Neural progenitor cell (in vitro differentiated cells): Measurements from ENCODE around the gene CFAP70. TPM values are rescaled to one million over a fixed set of nuclear protein-coding genes. Genes with fewer than 3 reads are reported as not detected.

ENCODE experiments used
- DNase-seq: peaks from one replicate; pipeline ENCODE4 v3.0.0-alpha.2; 2016; ENCODE audit warnings: low spot score
- H2AFZ ChIP-seq: fragments of 200-600 bp; sonication (generic); replicated peaks from 2 replicates; pipeline ENCODE4 v1.6.1; 2016; ENCODE audit warnings: antibody characterized with exemption
- H3F3A ChIP-seq: fragments of 200-600 bp; sonication (generic); 2 replicates; pipeline ENCODE4 v1.6.1; 2016; ENCODE audit warnings: antibody characterized with exemption, low read depth
- H3K27ac ChIP-seq: fragments of 200-600 bp; sonication (generic); 2 replicates; pipeline ENCODE4 v1.5.1; 2016; ENCODE audit warnings: mild to moderate bottlenecking
- H3K27me3 ChIP-seq: fragments of 200-600 bp; sonication (generic); 2 replicates; pipeline ENCODE4 v1.6.1; 2016; ENCODE audit warnings: mild to moderate bottlenecking, moderate library complexity
- H3K36me3 ChIP-seq: fragments of 200-600 bp; sonication (generic); 2 replicates; pipeline ENCODE4 v1.5.1; 2016
- H3K4me1 ChIP-seq: fragments of 200-600 bp; sonication (generic); 2 replicates; pipeline ENCODE4 v1.6.1; 2016; ENCODE audit warnings: mixed run types
- H3K4me2 ChIP-seq: fragments of 200-600 bp; sonication (generic); 2 replicates; pipeline ENCODE4 v1.6.1; 2016
- H3K4me3 ChIP-seq: fragments of 200-600 bp; sonication (generic); 2 replicates; pipeline ENCODE4 v1.5.1; 2016
- H3K79me2 ChIP-seq: fragments of 200-600 bp; sonication (generic); 2 replicates; pipeline ENCODE4 v1.6.1; 2016; ENCODE audit warnings: low read depth
- H3K9ac ChIP-seq: fragments of 200-600 bp; sonication (generic); 2 replicates; pipeline ENCODE4 v1.6.1; 2016
- H3K9me3 ChIP-seq: fragments of 200-600 bp; sonication (generic); 2 replicates; pipeline ENCODE4 v1.5.1; 2016; ENCODE audit warnings: low read depth
- H4K20me1 ChIP-seq: fragments of 200-600 bp; sonication (generic); 2 replicates; pipeline ENCODE4 v1.6.1; 2016; ENCODE audit warnings: low read depth
- H3K27ac Mint-ChIP-seq: 3 replicates; pipeline ENCODE4 v1.8.0; 2021; ENCODE audit warnings: mixed read lengths
- H3K27me3 Mint-ChIP-seq: 2 replicates; pipeline ENCODE4 v1.8.0; 2022; ENCODE audit warnings: low read depth, mild to moderate bottlenecking, inconsistent platforms, moderate library complexity, mixed read lengths; ENCODE audit not compliant: insufficient read depth
- H3K36me3 Mint-ChIP-seq: 3 replicates; pipeline ENCODE4 v1.8.0; 2021; ENCODE audit warnings: mixed read lengths
- H3K4me1 Mint-ChIP-seq: 3 replicates; pipeline ENCODE4 v1.8.0; 2021; ENCODE audit warnings: mixed read lengths
- H3K4me3 Mint-ChIP-seq: 3 replicates; pipeline ENCODE4 v1.8.0; 2021; ENCODE audit warnings: mild to moderate bottlenecking, moderate library complexity, mixed read lengths
- H3K9me3 Mint-ChIP-seq: 3 replicates; pipeline ENCODE4 v1.8.0; 2020; ENCODE audit warnings: mixed read lengths
- CTCF ChIP-seq: fragments of 200-600 bp; sonication (generic); IDR thresholded peaks from 2 replicates; pipeline ENCODE4 v1.5.1; 2017; ENCODE audit warnings: antibody characterized with exemption, mild to moderate bottlenecking
- EZH2 ChIP-seq: fragments of 200-600 bp; sonication (generic); IDR thresholded peaks from 2 replicates; pipeline ENCODE4 v1.6.1; 2017; ENCODE audit warnings: antibody characterized with exemption, mild to moderate bottlenecking, moderate library complexity
- EZH2phosphoT487 ChIP-seq: fragments of 200-600 bp; sonication (generic); IDR thresholded peaks from 2 replicates; pipeline ENCODE4 v1.6.1; 2017; ENCODE audit warnings: antibody characterized with exemption
- total RNA-seq: library from RNA; depleted of rRNA; stranded (reverse); fragments of >200 nt; gene quantifications from 2 replicates; pipeline ENCODE4 v1.2.3, GENCODE V29; 2015; ENCODE audit warnings: low replicate concordance

Gene CFAP70
- total RNA-seq, 1 donor from 2014 or later: 1.7 TPM

- Histone ChIP-seq H3K4me1 (no peaks in the 10 kb centered on the region), H3F3A (peaks cover 4% of the 10 kb centered on the region), H3K4me2 (no peak overlapping the region), H3K36me3 (no peaks in the 10 kb centered on the region), H3K4me3 (no peak overlapping the region), H3K27ac (no peak overlapping the region), H3K9ac (no peak overlapping the region), H2AFZ (no peak overlapping the region), H3K27me3 (no peaks in the 10 kb centered on the region), H3K9me3 (no peaks in the 10 kb centered on the region), H3K79me2 (no peaks in the 10 kb centered on the region), H4K20me1 (no peaks in the 10 kb centered on the region)
- H3K9me3 Mint-ChIP-seq: no peaks in the 10 kb centered on the region
- no peak for DNase-seq
- H3K27me3 Mint-ChIP-seq: no peaks in the 10 kb centered on the region
- TF ChIP-seq EZH2phosphoT487: no peak
- no peak overlapping the region for H3K4me3 Mint-ChIP-seq
- no peaks in the 10 kb centered on the region for H3K4me1 Mint-ChIP-seq
- no peak overlapping the region for H3K27ac Mint-ChIP-seq
- H3K36me3 Mint-ChIP-seq: peaks cover 17% of the 10 kb centered on the region
Observed at GRCh38 chr10:73376679-73377078, 18.0 kb upstream of the CFAP70 start.

GRCh38 chr10:73368238-73368637 lies 9.6 kb upstream of the CFAP70 start:
- Histone ChIP-seq H3K9me3 (no peaks in the 10 kb centered on the region), H3K36me3 (no peaks in the 10 kb centered on the region), H3K4me1 (no peaks in the 10 kb centered on the region), H3K27me3 (no peaks in the 10 kb centered on the region), H3K27ac (no peak overlapping the region), H2AFZ (no peak overlapping the region), H3K9ac (no peak overlapping the region), H4K20me1 (no peaks in the 10 kb centered on the region), H3F3A (no peaks in the 10 kb centered on the region), H3K79me2 (no peaks in the 10 kb centered on the region), H3K4me2 (no peak overlapping the region), H3K4me3 (no peak overlapping the region)
- Mint-ChIP-seq H3K4me3 (no peak overlapping the region), H3K9me3 (no peaks in the 10 kb centered on the region), H3K4me1 (peaks cover 4% of the 10 kb centered on the region), H3K36me3 (peaks cover 20% of the 10 kb centered on the region), H3K27ac (no peak overlapping the region), H3K27me3 (peaks cover 2% of the 10 kb centered on the region)
- no peak for TF ChIP-seq EZH2
- no peak for TF ChIP-seq EZH2phosphoT487
- no peak for TF ChIP-seq CTCF
- DNase-seq: no peak

GRCh38 chr10:73366381-73367298 lies 8.0 kb upstream of the CFAP70 start:
- H3K36me3 ChIP-seq: no peaks in the 10 kb centered on the region
- H3K4me1 ChIP-seq: no peaks in the 10 kb centered on the region
- no peaks in the 10 kb centered on the region for H4K20me1 ChIP-seq
- no peak overlapping the region for H3K4me3 ChIP-seq
- no peak overlapping the region for H3K27ac ChIP-seq
- H3K4me3 Mint-ChIP-seq: no peak overlapping the region
- no peaks in the 10 kb centered on the region for H3K27me3 ChIP-seq
- no peak overlapping the region for H3K27ac Mint-ChIP-seq
- no peaks in the 10 kb centered on the region for H3K79me2 ChIP-seq
- TF ChIP-seq EZH2phosphoT487 (no peak), EZH2 (no peak), CTCF (no peak)
- no peak overlapping the region for H2AFZ ChIP-seq
- H3K9me3 ChIP-seq: no peaks in the 10 kb centered on the region
- peaks cover 18% of the 10 kb centered on the region for H3K36me3 Mint-ChIP-seq
- no peak overlapping the region for H3K4me2 ChIP-seq
- no peaks in the 10 kb centered on the region for H3F3A ChIP-seq
- H3K27me3 Mint-ChIP-seq: peaks cover 2% of the 10 kb centered on the region
- H3K4me1 Mint-ChIP-seq: peaks cover 4% of the 10 kb centered on the region
- H3K9ac ChIP-seq: no peak overlapping the region
- no peaks in the 10 kb centered on the region for H3K9me3 Mint-ChIP-seq
- DNase-seq: no peak

- no peaks in the 10 kb centered on the region for H3K9me3 ChIP-seq
- no peak overlapping the region for H3K4me3 ChIP-seq
- H3K9ac ChIP-seq: no peak overlapping the region
- H3K4me2 ChIP-seq: no peak overlapping the region
- H3K27me3 Mint-ChIP-seq: peaks cover 2% of the 10 kb centered on the region
- DNase-seq: no peak
- peaks cover 18% of the 10 kb centered on the region for H3K36me3 Mint-ChIP-seq
- no peaks in the 10 kb centered on the region for H3K9me3 Mint-ChIP-seq
- H3K79me2 ChIP-seq: no peaks in the 10 kb centered on the region
- no peak overlapping the region for H3K27ac ChIP-seq
- no peaks in the 10 kb centered on the region for H4K20me1 ChIP-seq
- no peak overlapping the region for H3K4me3 Mint-ChIP-seq
- no peak for TF ChIP-seq CTCF
- H3K27me3 ChIP-seq: no peaks in the 10 kb centered on the region
- no peaks in the 10 kb centered on the region for H3K4me1 ChIP-seq
- no peak overlapping the region for H3K27ac Mint-ChIP-seq
- no peak overlapping the region for H2AFZ ChIP-seq
- no peaks in the 10 kb centered on the region for H3F3A ChIP-seq
- H3K4me1 Mint-ChIP-seq: peaks cover 4% of the 10 kb centered on the region
- H3K36me3 ChIP-seq: no peaks in the 10 kb centered on the region
Observed at GRCh38 chr10:73364964-73365363, 6.3 kb upstream of the CFAP70 start.
